Stimulated activated CD4-positive, alpha-beta T cell treated with anti-CD3 and anti-CD28 coated beads, Interleukin-1b, Interleukin-23, amount 100 ng/mL, for 24 hours (primary cell): ENCODE data around the gene CFAP157.

Experiments used
- DNase-seq, 4 experiments: peaks; one replicate each; pipeline ENCODE4 v3.0.0-alpha.2; 2020; ENCODE audit warnings: low read depth in 4 of 4, low spot score in 1 of 4

Gene CFAP157

DNA sequence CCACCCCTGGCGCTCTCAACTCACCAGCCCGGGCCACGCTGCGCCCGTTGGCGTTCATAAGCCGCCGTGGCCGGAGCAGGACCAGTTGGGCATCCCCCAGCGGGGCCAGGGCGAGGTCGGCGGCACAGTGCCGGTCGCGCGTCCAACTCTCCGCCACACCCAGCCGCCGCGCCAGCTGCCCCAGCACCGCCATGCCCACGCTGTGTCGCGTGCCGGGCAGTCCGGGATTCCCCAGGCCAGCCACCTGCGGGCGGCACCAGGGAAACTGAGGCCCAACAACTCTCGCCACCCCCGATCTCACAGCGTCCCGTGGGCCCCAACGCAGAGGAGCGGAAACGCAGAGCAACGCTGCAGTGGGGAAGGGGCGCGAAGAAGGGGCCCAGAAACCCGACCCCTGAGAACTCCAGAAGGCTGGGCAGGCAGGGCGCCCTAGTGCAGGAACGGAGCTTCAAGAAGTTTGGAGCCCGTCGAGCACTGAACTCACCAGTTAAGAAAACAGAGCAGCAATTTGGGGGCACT, 8.2 kb downstream of the CFAP157 start:
- DNase-seq, result no peak

DNA sequence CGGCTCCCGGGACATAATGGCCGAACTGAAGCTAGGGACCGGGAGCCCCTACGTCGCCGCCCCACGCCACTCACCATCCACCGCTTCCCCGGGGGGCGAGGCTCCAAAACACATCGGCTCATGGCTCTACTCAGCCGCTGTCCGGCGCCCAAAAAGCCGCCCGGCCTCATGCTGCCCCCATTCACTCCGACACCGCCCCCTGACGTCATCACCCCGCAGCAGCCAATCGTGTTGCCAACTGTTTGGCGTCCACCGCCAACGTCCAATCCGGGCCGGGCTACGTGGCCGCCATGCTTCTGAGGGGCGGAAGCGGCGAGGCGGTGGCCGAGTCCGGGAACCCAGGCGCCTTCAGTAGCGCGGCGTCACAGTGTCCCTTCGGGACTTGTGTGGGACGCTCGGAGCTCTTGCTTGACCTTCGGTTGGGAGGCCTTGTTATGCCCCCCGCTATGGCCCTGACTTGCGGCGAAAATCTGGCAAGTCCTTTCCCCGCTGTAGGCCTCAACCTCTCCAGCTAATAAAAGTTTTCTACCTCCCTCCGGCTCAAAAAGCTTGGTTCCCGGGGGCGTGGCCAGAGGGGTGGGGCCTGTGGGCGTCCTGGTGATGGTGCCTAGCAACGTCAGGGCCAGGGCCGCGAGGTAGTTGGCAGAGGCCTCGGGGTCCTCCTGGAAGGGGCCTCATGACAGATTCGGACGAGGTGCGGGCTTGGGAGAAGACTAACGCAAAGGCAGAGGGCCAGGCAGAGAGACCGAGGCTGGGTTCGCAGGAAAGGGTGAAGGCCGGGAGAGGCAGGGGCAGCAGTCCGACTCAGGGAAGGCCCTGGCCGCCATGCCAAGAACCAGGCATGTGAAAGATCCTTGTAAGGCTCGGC, 8.9 kb downstream of the CFAP157 start, which contains the start of the genes PTRH1 and TTC16:
PTRH1 (minus strand) TSS at position 194 of the 868 bp plus-strand sequence; CDS start at position 170, 24 bp downstream.
TTC16 (plus strand) TSS at position 610 of the 868 bp plus-strand sequence; CDS start at position 677, 67 bp downstream.
- peak; percentile 91 to 98 (median 96) for DNase-seq

DNA sequence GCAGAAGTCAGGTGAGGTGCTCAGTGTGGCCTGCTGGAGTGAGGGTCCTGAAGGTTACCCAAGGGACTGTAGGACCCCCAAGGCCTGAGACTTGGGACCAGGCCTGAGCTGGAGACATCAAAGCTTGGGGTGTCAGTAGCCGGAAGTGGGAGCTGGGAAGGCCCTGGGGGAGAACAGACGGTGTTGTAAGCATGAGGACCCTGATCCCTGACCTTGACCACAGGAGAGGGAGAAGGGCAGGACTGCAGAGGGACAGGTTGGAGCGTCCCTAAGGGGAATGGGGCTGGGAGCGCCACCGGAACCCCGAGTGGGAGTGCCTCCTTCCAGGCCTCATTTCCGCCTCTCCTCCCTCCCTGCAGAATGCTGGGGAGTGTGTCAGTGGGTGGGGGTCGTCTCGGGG, 9.6 kb downstream of the CFAP157 start:
- DNase-seq, result no peak

DNA sequence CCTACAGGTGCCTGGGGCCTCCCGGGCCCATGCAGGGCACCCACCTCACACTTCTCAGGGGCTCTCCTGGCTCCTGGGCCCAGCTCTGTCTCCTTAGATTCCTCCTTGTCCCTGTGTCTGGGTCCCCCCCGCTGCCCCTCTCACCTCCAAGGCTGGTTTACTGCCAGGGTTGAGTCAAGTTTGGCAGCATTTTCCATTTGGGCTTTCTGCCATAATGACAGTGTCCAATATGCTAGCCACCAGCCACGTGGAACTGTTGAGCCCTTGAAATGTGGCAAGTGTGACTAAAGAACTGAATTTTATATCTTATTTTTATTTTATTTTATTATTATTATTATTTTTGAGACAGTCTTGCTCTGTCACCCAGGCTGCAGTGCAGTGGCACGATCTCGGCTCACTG, 11.0 kb downstream of the CFAP157 start:
- no peak for DNase-seq

DNA sequence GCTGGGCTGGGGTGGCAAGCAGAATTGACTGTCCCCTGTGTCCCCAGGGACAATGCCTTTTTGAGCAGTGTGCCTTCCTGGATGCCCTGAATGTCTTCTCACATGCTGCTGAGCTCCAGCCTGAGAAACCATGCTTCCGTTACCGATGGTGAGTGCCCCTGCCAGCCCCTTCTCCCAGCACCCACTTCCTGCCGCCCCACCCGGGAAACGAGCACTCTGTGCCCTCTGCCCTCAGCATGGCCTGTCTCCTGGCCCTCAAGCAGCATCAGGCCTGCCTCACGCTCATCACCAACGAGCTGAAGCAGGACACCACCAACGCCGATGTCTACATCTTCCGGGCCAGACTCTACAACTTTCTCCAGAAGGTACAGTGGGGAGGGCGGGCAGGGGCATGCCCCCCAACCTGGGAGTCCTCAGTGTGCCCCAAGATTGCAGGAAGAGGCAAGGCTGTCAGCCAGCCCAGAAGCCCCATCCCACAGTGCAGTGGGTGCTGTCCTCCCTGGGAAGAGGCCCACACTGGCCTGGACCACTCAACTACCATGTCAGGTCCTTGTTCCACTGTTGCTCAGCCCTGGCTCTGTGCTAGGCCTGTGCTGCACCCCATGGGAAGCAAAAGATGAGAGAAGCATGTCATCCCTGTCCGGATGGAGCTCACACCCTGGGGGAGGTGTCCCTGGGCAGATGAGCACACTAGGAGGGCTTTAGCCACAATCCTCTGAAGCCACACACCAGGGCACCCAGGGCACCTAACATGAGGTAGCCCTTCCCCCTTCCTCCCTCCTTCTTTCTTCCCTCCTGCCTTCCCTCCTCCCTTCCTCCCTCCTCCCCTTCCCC, 13.5 kb downstream of the CFAP157 start:
- no peak for DNase-seq

DNA sequence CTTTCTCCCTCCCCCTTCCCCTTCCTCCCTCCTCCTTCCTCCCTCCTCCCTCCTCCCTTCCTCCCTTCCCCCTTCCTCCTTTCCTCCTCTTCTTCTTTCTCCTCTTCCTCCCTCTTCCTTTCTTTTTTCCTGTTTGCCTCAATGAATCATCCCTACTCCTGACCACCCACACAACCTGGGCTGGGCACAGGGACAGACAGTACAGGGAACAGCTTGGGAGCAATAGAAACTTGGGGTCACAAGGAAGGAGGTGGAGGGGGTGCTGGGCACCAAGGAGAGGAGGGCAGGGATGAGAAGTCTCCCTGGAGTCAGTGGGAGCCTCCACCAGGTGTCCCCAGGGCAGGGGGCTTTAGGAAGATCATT, 14.1 kb downstream of the CFAP157 start:
- no peak for DNase-seq

DNA sequence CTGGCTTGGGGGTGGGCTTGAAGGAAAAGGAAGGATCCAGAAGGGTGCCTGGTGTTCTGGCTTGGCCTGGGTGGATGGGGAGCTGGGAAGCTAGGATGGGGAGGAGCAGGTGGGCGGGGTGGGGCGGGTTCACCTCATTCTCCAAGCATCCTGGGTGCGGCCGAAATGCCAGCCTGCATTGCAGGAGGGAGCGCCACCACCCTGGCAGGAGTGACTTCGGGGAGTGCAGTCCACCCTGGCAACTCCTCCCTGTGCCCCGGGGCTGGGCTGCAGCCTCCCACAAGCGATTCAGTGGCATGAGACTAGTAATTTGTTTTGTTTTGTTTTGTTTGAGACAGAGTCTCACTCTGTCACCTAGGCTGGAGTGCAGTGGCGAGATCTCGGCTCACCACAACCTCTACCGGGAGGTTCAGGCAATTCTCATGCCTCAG, 14.6 kb downstream of the CFAP157 start:
- no peak for DNase-seq

DNA sequence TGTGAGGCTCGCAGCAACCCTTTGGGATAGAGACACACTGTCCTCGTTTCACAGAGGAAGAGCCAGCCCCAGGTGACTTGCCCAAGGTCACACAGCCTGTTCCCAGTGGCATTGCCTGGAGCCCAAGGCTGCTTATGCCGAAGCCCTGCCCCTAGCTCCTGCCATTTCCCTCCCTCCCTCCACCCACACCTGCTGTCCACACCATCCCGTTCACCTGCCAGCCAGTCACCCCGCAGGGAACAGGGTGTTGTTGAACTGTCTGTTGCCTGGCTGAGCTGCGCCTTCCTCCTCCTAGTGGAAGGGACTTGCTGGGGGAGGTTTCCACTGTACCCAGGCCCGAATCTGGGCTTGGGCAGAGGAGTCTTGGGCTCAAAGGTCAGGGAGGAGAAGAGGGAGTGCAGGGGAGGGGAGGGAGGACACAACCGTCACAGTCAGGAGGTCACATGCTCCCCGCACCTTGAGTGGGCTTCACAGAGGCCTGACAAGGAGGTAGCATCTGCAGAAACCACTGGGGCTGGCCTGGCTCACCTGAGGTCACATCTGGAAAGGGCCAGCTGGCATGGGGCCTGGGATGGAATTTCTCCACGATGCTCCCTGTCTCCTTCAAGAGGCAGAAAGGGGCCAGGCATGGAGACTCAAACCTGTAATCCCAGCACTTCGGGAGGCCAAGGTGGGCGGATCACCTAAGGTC, 15.4 kb downstream of the CFAP157 start:
- no peak for DNase-seq

DNA sequence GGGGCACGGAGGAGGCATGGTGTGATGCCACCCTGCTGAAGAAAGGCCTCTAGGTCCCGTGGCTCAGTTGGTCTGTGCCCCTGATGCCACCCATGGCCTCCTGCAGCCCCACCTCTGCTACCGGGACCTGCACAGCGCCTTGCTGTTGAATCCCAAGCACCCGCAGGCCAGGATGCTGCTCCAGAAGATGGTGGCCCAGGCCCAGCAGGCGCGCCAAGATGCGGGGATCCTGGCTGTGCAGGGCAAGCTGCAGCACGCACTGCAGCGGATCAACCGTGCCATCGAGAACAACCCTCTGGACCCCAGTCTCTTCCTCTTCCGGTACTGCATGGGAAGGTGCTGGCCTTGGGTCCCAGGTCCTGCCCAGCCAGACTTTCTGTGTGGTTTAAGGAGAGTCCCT, 16.2 kb downstream of the CFAP157 start:
- DNase-seq, result no peak

DNA sequence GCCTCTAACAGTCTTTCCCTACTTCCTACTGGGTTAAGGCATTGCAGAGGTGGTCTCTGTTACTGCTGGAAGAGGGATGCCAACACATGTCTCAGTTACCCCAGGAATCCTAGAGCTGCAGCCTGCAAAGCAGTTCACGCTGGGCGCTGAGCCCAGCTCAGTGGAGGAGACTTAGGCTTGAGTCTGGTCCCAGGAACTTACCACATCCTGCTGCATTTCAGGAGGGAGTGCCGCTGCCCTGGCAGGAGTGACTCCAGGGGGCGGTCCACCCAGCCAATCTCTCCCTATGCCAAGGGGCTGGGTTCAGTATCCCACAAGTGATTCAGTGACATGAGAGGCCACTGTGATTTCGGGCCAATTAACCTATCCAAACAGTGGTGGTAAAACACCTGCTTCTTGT, 16.7 kb downstream of the CFAP157 start:
- DNase-seq, result no peak

DNA sequence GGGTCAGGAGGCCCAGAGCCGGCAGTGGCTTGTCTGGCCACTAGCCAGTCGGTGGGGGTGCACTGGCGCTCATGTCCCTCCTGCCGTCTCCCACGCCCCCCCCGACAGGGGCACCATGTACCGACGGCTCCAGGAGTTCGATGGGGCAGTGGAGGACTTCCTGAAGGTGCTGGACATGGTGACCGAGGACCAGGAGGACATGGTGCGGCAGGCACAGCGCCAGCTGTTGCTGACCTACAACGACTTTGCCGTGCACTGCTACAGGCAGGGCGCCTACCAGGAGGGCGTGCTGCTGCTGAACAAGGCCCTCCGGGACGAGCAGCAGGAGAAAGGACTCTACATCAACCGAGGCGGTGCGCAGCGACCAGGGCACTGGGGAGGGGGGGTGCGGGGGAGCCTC, 17.2 kb downstream of the CFAP157 start:
- no peak for DNase-seq

DNA sequence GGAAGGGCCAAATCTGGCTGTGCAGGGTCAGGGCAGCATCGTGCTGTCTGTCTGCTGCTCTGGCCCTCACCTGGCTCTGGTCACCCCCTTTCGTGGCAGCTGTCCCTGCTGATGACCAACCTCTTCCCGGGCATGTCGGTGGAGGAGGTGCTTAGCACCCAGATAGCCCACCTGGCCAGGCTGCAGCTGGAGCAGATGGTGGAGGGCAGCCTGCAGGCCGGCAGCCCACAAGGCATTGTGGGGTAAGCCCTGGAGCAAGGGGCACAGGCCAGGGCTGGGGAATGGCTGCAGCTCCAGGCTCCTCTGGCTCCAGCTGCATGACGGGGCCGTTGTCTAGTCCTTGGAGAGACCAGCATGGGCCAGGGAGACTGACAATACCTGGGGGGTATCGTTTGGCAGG, 20.1 kb downstream of the CFAP157 start:
- no peak for DNase-seq

DNA sequence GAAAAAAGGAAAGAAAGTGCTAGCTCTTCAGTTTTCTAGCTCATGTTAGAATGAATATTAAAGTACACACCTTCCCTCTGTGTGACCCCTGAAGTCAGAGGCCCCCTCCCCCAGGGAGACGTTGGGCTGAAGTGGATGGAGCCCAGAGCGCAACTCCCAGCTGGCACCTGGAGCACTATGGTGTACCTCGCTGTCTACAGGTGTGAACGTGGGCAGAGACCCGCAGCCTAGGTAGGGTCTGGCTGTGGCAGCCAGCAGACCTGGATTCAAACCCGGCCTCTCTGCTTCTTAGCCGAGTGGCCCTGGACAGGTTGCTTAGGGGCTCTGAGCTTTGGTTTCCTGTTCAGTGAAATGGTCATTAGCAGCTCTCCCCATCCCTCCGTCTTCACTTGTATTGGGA, 22.0 kb downstream of the CFAP157 start:
- no peak for DNase-seq

DNA sequence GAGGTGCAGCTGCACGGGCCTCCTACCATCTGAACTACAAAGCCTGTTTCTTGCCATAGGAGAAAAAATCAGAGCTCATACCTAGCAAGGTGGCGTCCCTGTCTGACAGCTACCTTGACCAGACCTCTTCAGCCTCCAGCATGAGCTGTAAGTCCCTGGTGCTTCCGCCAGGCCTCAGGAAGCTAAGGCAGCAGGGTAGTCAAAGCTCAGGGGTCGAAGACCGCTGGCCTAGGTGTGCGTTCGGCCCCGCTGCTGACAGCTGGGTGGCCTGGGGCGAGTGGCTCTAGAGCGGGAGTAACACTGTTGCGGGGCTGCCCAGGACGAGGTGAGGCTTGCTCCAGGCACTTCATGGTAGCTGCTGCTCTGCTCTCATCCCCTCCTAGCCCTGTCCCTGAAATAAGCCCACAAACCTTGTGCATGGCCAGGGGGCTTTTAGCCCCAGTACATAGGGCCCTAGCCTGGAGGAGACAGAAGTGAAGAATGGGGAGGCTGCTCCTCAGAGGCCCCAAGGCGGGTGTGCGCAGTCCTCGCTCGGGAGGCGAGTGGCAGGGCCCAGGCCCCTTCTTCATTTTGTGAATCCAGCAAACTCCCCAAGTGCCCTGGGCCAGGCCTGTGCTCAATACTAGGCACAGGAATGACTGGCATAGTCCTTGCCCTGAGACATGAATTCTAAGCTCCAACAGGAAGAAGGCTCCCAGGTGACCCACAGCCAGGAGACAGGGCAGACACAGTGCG, 22.9 kb downstream of the CFAP157 start:
- DNase-seq, result no peak

DNA sequence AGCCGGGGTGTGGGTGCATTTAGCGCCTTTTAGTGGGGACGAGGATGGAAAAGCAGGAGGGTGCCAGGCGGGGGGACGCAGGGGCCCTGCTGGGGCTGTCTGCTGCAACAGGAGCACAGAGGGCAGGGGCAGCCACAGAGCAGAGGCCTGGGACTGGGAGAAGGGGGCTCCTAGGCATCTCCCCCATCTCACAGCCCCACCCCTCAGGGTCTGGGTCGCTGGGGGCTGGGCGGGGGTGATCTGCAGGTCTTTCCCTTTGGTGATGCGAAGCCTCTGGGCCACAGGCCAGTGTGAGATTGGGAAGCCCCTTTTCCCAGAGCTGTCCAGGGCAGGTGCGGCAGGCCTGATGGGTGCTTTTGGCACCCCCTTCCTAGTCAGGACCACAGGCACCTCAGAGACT, 23.5 kb downstream of the CFAP157 start:
- DNase-seq, result no peak

DNA sequence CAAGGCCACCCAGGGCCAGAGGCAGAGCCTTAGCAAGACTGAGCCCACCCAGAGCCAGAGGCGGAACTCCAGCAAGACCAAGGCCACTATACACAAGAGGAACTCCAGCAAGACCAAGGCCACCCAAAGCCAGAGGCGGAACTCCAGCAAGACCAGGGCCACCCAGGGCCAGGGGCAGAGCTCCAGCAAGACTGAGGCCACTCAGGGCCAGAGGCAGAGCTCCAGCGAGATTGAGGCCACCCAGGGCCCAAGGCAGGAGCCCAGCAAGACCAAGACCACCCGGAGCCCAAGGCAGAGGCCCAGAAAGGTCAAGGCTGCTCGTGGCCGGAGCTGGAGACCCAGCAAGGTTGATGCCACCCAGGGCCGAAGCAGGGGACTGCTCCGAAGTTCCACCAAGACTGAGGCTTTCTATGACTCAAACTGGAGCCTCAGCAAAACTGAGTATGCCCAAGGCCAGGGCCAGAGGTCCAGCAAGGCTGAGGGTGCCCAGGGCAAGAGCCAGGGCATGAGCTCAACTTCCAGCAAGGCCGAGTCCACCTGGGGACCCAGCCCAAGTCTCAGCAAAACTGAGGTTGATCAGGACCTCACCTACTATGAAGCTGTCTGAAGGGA, 24.1 kb downstream of the CFAP157 start:
- no peak for DNase-seq

DNA sequence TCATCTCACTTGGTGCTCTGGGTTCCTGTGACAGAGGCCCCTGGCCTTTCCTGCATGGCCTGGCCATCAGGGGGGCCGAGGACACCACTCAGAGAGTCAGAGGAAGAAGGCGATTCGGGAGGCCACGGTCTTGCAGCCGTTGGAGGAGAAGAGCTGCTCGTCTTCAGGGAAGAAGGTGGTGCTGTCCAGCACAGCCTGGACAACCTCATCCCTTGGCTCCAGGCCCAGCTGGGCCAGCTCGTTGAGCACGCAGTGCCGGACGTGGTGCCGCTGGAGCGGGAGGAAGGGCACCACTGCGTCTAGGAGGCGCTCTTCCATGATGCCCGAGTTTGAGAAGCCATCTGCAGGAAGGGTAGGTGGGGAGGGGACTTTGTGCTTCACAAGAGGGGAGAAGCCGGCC, 25.1 kb downstream of the CFAP157 start:
- DNase-seq, result no peak

DNA sequence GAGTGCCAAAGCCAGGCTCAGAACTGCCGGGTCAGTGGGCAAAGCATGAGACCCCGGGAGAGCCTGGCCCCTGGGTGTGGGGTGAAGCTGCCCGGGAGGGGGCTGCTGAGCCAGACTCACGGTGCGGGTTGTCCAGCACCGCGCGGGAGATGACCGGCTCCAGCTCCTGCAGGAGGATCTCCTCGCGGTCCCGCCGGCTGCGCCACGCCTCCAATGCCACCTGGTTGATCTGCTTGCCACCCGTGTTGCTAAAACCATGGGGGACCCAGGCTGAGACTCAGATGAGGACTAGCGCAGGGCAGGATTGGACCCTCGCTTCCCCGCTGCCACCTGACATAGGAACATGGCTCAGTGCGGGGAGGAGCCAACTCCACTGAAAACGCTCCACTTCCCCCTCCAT, 25.7 kb downstream of the CFAP157 start:
- DNase-seq, result no peak

DNA sequence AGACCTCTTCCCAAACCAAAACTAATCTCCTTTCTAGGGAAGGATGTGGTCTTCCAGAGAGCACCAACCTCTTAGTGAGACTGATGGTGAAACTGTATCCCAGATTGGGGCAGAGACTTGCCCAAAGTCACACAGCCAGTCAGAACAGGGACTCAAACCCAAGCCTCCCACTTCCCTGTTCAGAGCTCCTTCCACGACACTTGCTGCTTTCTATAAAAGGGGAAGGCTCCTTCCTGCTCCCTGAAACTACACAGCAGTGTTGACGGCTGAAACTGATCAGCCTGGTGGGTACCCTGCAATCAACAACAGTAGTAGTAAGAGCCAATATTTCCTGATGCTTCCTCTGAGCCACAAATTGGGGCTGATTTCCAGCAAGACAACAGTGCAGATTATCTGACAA, 26.8 kb downstream of the CFAP157 start:
- DNase-seq, result no peak

DNA sequence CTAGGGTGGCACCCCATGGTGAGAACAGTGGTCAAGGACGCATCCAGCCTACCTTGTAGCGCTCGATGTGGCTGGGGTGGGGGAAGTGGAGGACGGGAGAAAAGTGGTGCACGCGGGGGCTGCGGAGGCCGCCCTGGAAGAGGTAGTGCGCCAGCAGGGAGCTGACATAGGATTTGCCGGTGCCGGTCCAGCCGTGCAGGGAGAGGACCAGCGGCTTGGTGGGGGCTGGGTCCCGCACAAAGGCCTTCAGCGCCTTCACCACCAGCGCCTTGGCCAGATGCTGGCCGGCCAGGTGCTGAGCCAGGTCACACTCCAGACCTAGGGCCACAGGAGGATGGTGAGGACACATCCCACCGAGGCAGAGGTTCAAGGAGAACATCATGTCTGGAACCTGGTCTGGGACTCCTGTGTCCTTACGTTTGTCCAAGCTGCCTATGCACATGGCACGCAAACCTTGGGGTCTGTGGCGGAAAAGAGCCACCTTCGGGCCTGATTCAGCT, 27.5 kb downstream of the CFAP157 start:
- peak in 1 of 4 experiments; percentile 76 for DNase-seq
